SK-N-SH (cell line): Measurements from ENCODE around the gene AXIN1. TPM values are rescaled to one million over a fixed set of nuclear protein-coding genes. Genes with fewer than 3 reads are reported as not detected.

Source experiments
- CTCF ChIA-PET: fragments of 300-600, 350-600 bp; formaldehyde crosslinking; extraction: SDS; loops from one replicate; lab custom pipeline; 2021; lab: Yijun Ruan, JAX
- POLR2A ChIA-PET: fragments of 350-600 bp; sonication (Branson Sonifier 250); formaldehyde crosslinking; extraction: SDS; loops from one replicate; lab custom pipeline; 2020; ENCODE audit warnings: antibody characterized with exemption, inconsistent platforms; lab: Yijun Ruan, JAX
- DNase-seq: peaks from one replicate; pipeline ENCODE4 v3.0.0; 2012
- H2AFZ ChIP-seq: fragments of 200-600 bp; sonication (generic); 2 replicates; pipeline ENCODE4 v1.8.1; 2016; ENCODE audit warnings: antibody characterized with exemption, mild to moderate bottlenecking, low read depth
- H3F3A ChIP-seq: fragments of 200-600 bp; sonication (generic); replicated peaks from 2 replicates; pipeline ENCODE3; 2016; ENCODE audit warnings: antibody characterized with exemption, mild to moderate bottlenecking; ENCODE audit not compliant: insufficient read depth
- H3K27ac ChIP-seq, 2 experiments: fragments of 200-500 bp in 1 of 2; fragments of 200-600 bp in 1 of 2; sonication (Bioruptor generic) in 1 of 2; sonication (generic), shearing (Covaris generic) in 1 of 2; 2 replicates each; pipeline versions ENCODE4 v1.5.1 to v1.6.1; 2014 to 2016; ENCODE audit warnings: low read depth in 2 of 2, inconsistent platforms in 1 of 2, low read length in 1 of 2, mild to moderate bottlenecking in 1 of 2, mixed read lengths in 1 of 2
- H3K27me3 ChIP-seq: fragments of 200-600 bp; sonication (generic), shearing (Covaris generic); 2 replicates; pipeline ENCODE4 v1.6.1; 2016; ENCODE audit warnings: mixed run types; ENCODE audit not compliant: insufficient read depth
- H3K36me3 ChIP-seq, 2 experiments: fragments of 200-500 bp in 1 of 2; fragments of 200-600 bp in 1 of 2; sonication (Bioruptor generic) in 1 of 2; sonication (generic) in 1 of 2; replicated peaks in 1 of 2; 2 replicates each; pipeline versions ENCODE3 to v1.5.1; 2014 to 2016; ENCODE audit warnings: low read length in 1 of 2, mild to moderate bottlenecking in 1 of 2; ENCODE audit not compliant: insufficient read depth in 2 of 2, control insufficient read depth in 1 of 2
- H3K4me1 ChIP-seq, 2 experiments: fragments of 200-500 bp in 1 of 2; fragments of 200-600 bp in 1 of 2; sonication (Bioruptor generic) in 1 of 2; sonication (generic), shearing (Covaris generic) in 1 of 2; 2 replicates each; pipeline versions ENCODE4 v1.5.1 to v1.6.1; 2014 to 2016; ENCODE audit warnings: low read depth in 1 of 2, low read length in 1 of 2, mixed run types in 1 of 2; ENCODE audit not compliant: insufficient read depth in 2 of 2, control insufficient read depth in 1 of 2
- H3K4me2 ChIP-seq: fragments of 200-600 bp; sonication (generic), shearing (Covaris generic); 2 replicates; pipeline ENCODE4 v1.6.1; 2017; ENCODE audit warnings: mixed run types
- H3K4me3 ChIP-seq, 2 experiments: fragments of 200-500 bp in 1 of 2; fragments of 200-600 bp in 1 of 2; sonication (Bioruptor generic) in 1 of 2; sonication (generic), shearing (Covaris generic) in 1 of 2; 2 replicates each; pipeline versions ENCODE4 v1.5.1 to v1.8.1; 2014 to 2016; ENCODE audit warnings: low read depth in 2 of 2, inconsistent platforms in 1 of 2, low read length in 1 of 2, mild to moderate bottlenecking in 1 of 2, mixed read lengths in 1 of 2, moderate library complexity in 1 of 2
- H3K79me2 ChIP-seq: fragments of 200-600 bp; sonication (generic); 2 replicates; pipeline ENCODE4 v1.8.1; 2017; ENCODE audit warnings: mild to moderate bottlenecking; ENCODE audit not compliant: insufficient read depth
- H3K9ac ChIP-seq: fragments of 200-600 bp; sonication (generic); 2 replicates; pipeline ENCODE4 v1.6.1; 2017; ENCODE audit warnings: mixed run types
- H3K9me2 ChIP-seq: fragments of 200-600 bp; sonication (generic); 2 replicates; pipeline ENCODE4 v1.6.1; 2017; ENCODE audit warnings: mixed run types
- H3K9me3 ChIP-seq: fragments of 200-600 bp; sonication (generic); 2 replicates; pipeline ENCODE4 v1.6.1; 2017; ENCODE audit warnings: mixed run types, mild to moderate bottlenecking, moderate library complexity
- H4K20me1 ChIP-seq: fragments of 200-600 bp; sonication (generic); 2 replicates; pipeline ENCODE4 v1.6.1; 2017; ENCODE audit warnings: mild to moderate bottlenecking, mixed run types; ENCODE audit not compliant: insufficient read depth
- CTCF ChIP-seq: fragments of 200-600 bp; sonication (generic); IDR thresholded peaks from 2 replicates; pipeline ENCODE4 v1.6.1; 2017; ENCODE audit warnings: antibody characterized with exemption, mild to moderate bottlenecking, moderate library complexity
- ELF1 ChIP-seq: IDR thresholded peaks from 2 replicates; pipeline ENCODE4 v1.4.0; 2012
- EZH2phosphoT487 ChIP-seq: fragments of 200-600 bp; sonication (generic); IDR thresholded peaks from 2 replicates; pipeline ENCODE4 v1.6.1; 2017; ENCODE audit warnings: low read depth, mixed run types, mild to moderate bottlenecking, antibody characterized with exemption, moderate library complexity, borderline replicate concordance
- FOSL2 ChIP-seq: IDR thresholded peaks from 2 replicates; pipeline ENCODE4 v1.4.0; 2012; ENCODE audit warnings: low read depth, mild to moderate bottlenecking, moderate library complexity, borderline replicate concordance
- FOXM1 ChIP-seq: IDR thresholded peaks from 2 replicates; pipeline ENCODE4 v1.4.0; 2012; ENCODE audit warnings: low read depth, mild to moderate bottlenecking
- GABPA ChIP-seq: IDR thresholded peaks from 2 replicates; pipeline ENCODE4 v1.4.0; 2012; ENCODE audit warnings: low read depth, mild to moderate bottlenecking
- JUND ChIP-seq: IDR thresholded peaks from 2 replicates; pipeline ENCODE4 v1.4.0; 2012
- MAX ChIP-seq: IDR thresholded peaks from 2 replicates; pipeline ENCODE4 v1.4.0; 2012; ENCODE audit warnings: low read depth
- NFIC ChIP-seq: IDR thresholded peaks from 2 replicates; pipeline ENCODE4 v1.4.0; 2012; ENCODE audit warnings: borderline replicate concordance
- PBX3 ChIP-seq: IDR thresholded peaks from 2 replicates; pipeline ENCODE4; 2012
- RAD21 ChIP-seq: IDR thresholded peaks from 2 replicates; pipeline ENCODE4 v1.6.1; 2012; ENCODE audit warnings: mild to moderate bottlenecking, low read length
- RCOR1 ChIP-seq: fragments of 150-350 bp; IDR thresholded peaks from 2 replicates; pipeline ENCODE4 v1.6.1; 2017; ENCODE audit warnings: antibody characterized with exemption, low read length
- RFX5 ChIP-seq: IDR thresholded peaks from 2 replicates; pipeline ENCODE4 v1.6.1; 2012; ENCODE audit warnings: mild to moderate bottlenecking, improper control_type of control experiment, low read length
- USF1 ChIP-seq: IDR thresholded peaks from 2 replicates; pipeline ENCODE4 v1.4.0; 2012; ENCODE audit warnings: low read depth, borderline replicate concordance
- WGBS: methylation state at CpG from one replicate; pipeline ENCODE4 v1.1.6; 2017; ENCODE audit warnings: low lambda C conversion rate; 5-methylcytosine and 5-hydroxymethylcytosine counted together
- polyA plus RNA-seq, 3 experiments: library from polyadenylated mRNA; depleted of rRNA; stranded (reverse); fragments of >200 nt; gene quantifications; 2 replicates each; pipeline ENCODE4 v1.2.3, GENCODE V29; 2012

AXIN1 gene
- polyA plus RNA-seq, 1 of the 3 experiments (the other 2 are of a cell fraction) = 19.9 TPM

GRCh38 chr16:301950-302349 lies 50.6 kb downstream of the AXIN1 start:
- no peaks in the 10 kb centered on the region for H3K9me3 ChIP-seq
- no peak overlapping the region for H3K27ac ChIP-seq

More at GRCh38 chr16:301950-302349, 50.6 kb downstream of the AXIN1 start:
- POLR2A ChIA-PET = no interaction called here
- Histone ChIP-seq H2AFZ (no peak overlapping the region), H3K4me1 (no peaks in the 10 kb centered on the region), H3K36me3 (peaks cover 0 to 12% of the 10 kb centered on the region in 2 experiments), H3K9me2 (no peaks in the 10 kb centered on the region), H3F3A (no peaks in the 10 kb centered on the region), H3K9ac (no peak overlapping the region), H3K79me2 (no peaks in the 10 kb centered on the region), H3K27me3 (no peaks in the 10 kb centered on the region), H4K20me1 (no peaks in the 10 kb centered on the region), H3K4me2 (no peak overlapping the region), H3K4me3 (no peak overlapping the region)
- TF ChIP-seq GABPA (no peak), CTCF (no peak), EZH2phosphoT487 (no peak), RFX5 (no peak), RAD21 (no peak), MAX (no peak), ELF1 (no peak), FOSL2 (no peak), USF1 (no peak), FOXM1 (no peak), PBX3 (no peak), NFIC (no peak), RCOR1 (no peak), JUND (no peak)
- CTCF ChIA-PET = interaction anchor here (1.2 kb wide), 1 partner anchor 12 kb away, joined by 3 read pairs; no protein-coding TSS in a partner anchor
- no peak for DNase-seq
- 100% methylated on average over 1 of the region's 13 CpGs for WGBS
